ENCODE results near the gene ST7.

DNA sequence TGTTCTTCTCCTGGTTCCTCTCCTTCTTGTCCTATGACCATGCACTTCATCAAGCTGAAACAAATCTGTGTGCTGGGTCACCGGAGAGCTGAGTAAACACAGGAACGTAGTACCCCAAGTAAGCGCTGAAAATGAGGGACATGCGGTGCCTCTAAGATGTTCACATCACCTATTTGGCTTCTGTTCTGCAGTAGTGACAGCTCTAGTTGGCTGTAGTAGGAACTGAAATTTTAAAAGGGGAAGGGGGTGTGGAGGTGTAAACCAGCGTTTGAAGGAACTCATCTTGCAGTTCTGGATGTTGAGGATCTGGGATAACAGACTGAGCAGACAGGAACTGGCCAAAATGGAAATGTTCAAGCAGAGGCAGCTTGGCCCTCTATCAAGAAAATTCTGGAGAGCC, 284.3 kb downstream of the ST7 start:
- TF ChIP-seq, protein P1, sequence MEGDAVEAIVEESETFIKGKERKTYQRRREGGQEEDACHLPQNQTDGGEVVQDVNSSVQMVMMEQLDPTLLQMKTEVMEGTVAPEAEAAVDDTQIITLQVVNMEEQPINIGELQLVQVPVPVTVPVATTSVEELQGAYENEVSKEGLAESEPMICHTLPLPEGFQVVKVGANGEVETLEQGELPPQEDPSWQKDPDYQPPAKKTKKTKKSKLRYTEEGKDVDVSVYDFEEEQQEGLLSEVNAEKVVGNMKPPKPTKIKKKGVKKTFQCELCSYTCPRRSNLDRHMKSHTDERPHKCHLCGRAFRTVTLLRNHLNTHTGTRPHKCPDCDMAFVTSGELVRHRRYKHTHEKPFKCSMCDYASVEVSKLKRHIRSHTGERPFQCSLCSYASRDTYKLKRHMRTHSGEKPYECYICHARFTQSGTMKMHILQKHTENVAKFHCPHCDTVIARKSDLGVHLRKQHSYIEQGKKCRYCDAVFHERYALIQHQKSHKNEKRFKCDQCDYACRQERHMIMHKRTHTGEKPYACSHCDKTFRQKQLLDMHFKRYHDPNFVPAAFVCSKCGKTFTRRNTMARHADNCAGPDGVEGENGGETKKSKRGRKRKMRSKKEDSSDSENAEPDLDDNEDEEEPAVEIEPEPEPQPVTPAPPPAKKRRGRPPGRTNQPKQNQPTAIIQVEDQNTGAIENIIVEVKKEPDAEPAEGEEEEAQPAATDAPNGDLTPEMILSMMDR (IDR thresholded peaks at IDR 0.05) = no peak
- no peak for TF ChIP-seq POLR2A (IDR thresholded peaks at IDR 0.05)

Data from tibial nerve (tissue), 3 donors.